HG03565 (cell line): Measurements from ENCODE around the gene RSPRY1.

ENCODE experiments used
- ATAC-seq: cut with Tn5 transposase; IDR thresholded peaks from one replicate; pipeline ENCODE4 v1.9.1; 2021; ENCODE audit warnings: mild to moderate bottlenecking, moderate library complexity; ENCODE audit not compliant: unreplicated experiment

Gene RSPRY1

GRCh38 chr16:57216968-57217367 is 30.8 kb downstream of the RSPRY1 start:
- no peak for ATAC-seq

GRCh38 chr16:57223057-57223456 is 36.9 kb downstream of the RSPRY1 start:
- ATAC-seq: no peak

- no peak for ATAC-seq
These were observed 38.7 kb downstream of the RSPRY1 start for GRCh38 chr16:57224651-57225335.

GRCh38 chr16:57225978-57226377 is 39.8 kb downstream of the RSPRY1 start:
- no peak for ATAC-seq

GRCh38 chr16:57226701-57227621 is 40.8 kb downstream of the RSPRY1 start:
- ATAC-seq: no peak

- no peak for ATAC-seq
These were observed 43.0 kb downstream of the RSPRY1 start for GRCh38 chr16:57229079-57229478.

GRCh38 chr16:57231821-57232350 is 45.8 kb downstream of the RSPRY1 start:
- ATAC-seq: no peak

- no peak for ATAC-seq
These were observed 48.0 kb downstream of the RSPRY1 start for GRCh38 chr16:57233944-57234706.

- ATAC-seq: no peak
These were observed 48.6 kb downstream of the RSPRY1 start for GRCh38 chr16:57234707-57235092.

GRCh38 chr16:57235128-57236021 is 49.2 kb downstream of the RSPRY1 start:
- ATAC-seq: no peak

- ATAC-seq: no peak
These were observed 49.9 kb downstream of the RSPRY1 start for GRCh38 chr16:57236022-57236350.

GRCh38 chr16:57238682-57239081 is 52.6 kb downstream of the RSPRY1 start:
- ATAC-seq: no peak

GRCh38 chr16:57239107-57239506 is 53.0 kb downstream of the RSPRY1 start:
- ATAC-seq: no peak

GRCh38 chr16:57240851-57241250 is 54.7 kb downstream of the RSPRY1 start:
- no peak for ATAC-seq

GRCh38 chr16:57242650-57243049 is 56.5 kb downstream of the RSPRY1 start:
- ATAC-seq: no peak

GRCh38 chr16:57244463-57244766 is 58.3 kb downstream of the RSPRY1 start:
- ATAC-seq: no peak

- ATAC-seq: peak; percentile 90
These were observed 58.8 kb downstream of the RSPRY1 start, which contains the start of gene ARL2BP for GRCh38 chr16:57244767-57245471. TSS of gene ARL2BP (plus strand) at chr16:57245259. CDS start at chr16:57245368, 109 bp downstream.

- ATAC-seq: peak; percentile 10
These were observed 59.5 kb downstream of the RSPRY1 start for GRCh38 chr16:57245472-57246113.

GRCh38 chr16:57251352-57251751 is 65.2 kb downstream of the RSPRY1 start:
- ATAC-seq: no peak
